ENCODE data around the gene TUBG1.

GRCh38 chr17:42574463-42574862 lies 35.0 kb upstream of the TUBG1 start:
- TF ChIP-seq, protein P1, sequence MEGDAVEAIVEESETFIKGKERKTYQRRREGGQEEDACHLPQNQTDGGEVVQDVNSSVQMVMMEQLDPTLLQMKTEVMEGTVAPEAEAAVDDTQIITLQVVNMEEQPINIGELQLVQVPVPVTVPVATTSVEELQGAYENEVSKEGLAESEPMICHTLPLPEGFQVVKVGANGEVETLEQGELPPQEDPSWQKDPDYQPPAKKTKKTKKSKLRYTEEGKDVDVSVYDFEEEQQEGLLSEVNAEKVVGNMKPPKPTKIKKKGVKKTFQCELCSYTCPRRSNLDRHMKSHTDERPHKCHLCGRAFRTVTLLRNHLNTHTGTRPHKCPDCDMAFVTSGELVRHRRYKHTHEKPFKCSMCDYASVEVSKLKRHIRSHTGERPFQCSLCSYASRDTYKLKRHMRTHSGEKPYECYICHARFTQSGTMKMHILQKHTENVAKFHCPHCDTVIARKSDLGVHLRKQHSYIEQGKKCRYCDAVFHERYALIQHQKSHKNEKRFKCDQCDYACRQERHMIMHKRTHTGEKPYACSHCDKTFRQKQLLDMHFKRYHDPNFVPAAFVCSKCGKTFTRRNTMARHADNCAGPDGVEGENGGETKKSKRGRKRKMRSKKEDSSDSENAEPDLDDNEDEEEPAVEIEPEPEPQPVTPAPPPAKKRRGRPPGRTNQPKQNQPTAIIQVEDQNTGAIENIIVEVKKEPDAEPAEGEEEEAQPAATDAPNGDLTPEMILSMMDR (IDR thresholded peaks at IDR 0.05; ENCODE audit: low read depth, low read length, missing input control) = no peak
- TF ChIP-seq, protein P2, sequence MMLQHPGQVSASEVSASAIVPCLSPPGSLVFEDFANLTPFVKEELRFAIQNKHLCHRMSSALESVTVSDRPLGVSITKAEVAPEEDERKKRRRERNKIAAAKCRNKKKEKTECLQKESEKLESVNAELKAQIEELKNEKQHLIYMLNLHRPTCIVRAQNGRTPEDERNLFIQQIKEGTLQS (IDR thresholded peaks at IDR 0.05) = no peak
- TF ChIP-seq GABPA (IDR thresholded peaks at IDR 0.05 in 1 of 2, conservative IDR thresholded peaks at IDR 0.05 in 1 of 2) (no peak), JUND (IDR thresholded peaks at IDR 0.05) (no peak), YY1 (IDR thresholded peaks at IDR 0.05) (no peak), TAF1 (conservative IDR thresholded peaks at IDR 0.05) (no peak), MAX (IDR thresholded peaks at IDR 0.05) (no peak), ZBTB33 (IDR thresholded peaks at IDR 0.05) (no peak), FOXA1 (IDR thresholded peaks at IDR 0.05) (no peak), SP1 (IDR thresholded peaks at IDR 0.05) (no peak), FOXA2 (IDR thresholded peaks at IDR 0.05) (no peak)

Data from liver (tissue), 3 donors.